HG03139 (cell line): ENCODE measurements around the gene MINDY4.

ENCODE experiments used
- ATAC-seq: cut with Tn5 transposase; IDR thresholded peaks from one replicate; pipeline ENCODE4 v1.9.1; 2021; ENCODE audit not compliant: unreplicated experiment

Gene MINDY4

DNA sequence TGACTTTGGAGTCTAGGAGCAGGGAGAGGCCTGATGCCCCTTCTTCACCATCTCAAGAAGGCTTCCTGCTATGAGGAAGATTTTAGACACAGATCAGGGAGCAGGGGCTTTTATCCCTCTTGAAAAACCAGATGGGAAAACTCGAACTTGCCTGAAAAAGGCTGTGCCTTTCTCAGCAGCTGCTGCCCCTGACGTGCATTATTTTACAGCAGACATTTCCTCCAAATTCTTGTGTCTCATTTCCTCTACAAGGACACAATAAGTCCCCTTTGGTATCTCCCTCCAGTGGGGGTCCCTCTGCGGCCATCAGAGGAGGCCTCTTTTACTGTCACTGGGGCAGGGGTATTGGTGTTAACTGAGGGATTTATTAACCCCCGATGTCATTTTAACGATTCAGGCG is 102.4 kb downstream of the MINDY4 start:
- ATAC-seq: no peak

DNA sequence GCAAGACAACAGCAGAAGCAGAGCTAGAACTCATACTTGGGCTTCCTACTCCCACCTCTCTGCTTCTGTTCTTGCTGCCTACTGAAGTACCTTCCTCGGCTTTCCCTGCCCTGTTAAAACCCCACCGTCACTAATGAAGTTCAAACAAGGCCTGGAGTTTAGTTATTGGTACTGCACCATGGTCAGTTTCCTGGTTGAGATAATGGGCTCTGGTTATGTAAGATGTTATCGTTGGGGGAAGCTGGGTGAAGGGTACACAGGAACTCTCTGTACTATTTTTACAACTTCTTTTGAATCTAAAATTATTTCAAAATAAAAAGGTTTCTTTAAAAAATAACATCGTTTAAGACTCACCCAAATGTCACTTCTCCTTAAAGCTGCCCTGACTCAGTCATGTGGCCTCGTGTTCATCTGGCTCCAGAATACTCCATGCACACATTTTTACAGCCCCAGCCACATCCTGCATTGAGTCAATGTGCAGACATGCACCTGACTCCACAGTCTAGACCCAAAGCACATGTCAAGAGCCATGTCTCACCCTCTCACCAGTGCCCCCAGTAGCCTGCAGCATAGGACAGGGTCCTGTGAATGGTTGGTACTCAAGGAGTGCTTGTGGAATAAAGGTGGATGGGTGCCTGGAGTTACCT is 103.6 kb downstream of the MINDY4 start:
- no peak for ATAC-seq

GRCh38 chr7:30877015-30877769 is 106.0 kb downstream of the MINDY4 start:
- ATAC-seq: no peak

DNA sequence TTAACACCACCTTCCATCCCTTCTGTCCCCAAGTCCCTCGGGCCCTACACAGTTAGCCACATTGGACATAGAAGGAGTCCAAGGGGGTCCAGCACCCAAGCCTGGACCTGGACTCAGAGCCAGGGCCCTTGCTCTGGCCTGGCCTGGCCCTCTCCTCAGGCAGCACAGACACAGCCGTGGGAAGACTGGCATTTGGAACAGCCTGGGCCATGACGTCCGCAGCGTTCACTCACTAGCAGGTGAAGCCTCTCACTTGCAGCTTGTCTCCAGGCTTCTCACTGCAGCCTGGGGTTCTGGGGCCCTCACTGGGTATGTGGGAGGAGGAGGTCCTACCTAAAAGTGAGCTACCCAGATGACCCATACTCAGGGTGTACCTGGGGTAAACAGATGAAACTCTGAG is 106.8 kb downstream of the MINDY4 start:
- no peak for ATAC-seq

GRCh38 chr7:30879139-30880124 is 108.2 kb downstream of the MINDY4 start:
- ATAC-seq: no peak

- no peak for ATAC-seq
These were observed 109.0 kb downstream of the MINDY4 start for GRCh38 chr7:30880125-30880720.

DNA sequence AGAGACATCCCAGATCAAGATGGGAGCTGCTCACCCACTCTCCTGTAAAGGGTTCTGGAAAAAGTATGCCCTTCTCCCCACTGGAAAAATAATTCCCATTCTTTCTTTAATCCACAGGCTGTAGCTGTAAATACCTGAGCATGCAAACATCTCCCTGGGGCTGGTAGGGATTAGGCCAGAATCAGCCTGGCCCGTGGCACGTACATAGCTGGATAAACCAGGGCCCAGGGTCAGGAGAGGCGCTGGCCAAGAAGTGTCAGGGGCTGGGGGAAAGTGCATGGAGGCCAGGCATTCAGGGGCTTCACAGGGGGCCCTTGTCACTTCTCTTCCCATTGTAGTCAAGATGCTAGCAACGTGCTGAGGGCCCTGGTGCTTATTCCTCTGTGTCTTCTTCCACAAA is 109.7 kb downstream of the MINDY4 start:
- no peak for ATAC-seq

DNA sequence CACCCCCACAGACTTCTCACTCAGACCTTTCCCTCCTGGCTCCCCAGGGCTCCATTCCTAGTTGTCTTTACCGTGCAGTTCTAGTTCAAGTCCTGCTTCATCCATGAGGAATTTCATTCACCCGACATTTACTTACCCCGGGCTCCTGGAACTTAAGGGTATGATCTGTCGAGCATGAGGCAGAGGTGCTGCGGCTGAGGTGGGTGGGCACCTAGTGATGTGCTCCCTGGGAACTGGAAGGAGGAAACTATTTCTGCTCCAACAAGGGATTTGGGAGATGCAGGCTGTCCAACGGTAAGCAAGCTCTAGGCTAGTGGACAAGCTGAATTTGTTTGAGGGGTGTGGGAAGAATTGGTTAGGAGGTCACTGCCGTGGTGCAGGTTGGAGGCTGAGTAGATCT is 110.2 kb downstream of the MINDY4 start:
- no peak for ATAC-seq

GRCh38 chr7:30884881-30885280 is 113.7 kb downstream of the MINDY4 start:
- ATAC-seq: no peak

GRCh38 chr7:30886608-30887011 is 115.4 kb downstream of the MINDY4 start:
- ATAC-seq: no peak

- no peak for ATAC-seq
These were observed 116.3 kb downstream of the MINDY4 start for GRCh38 chr7:30887464-30887872.

- no peak for ATAC-seq
These were observed 117.5 kb downstream of the MINDY4 start for GRCh38 chr7:30888747-30889146.

DNA sequence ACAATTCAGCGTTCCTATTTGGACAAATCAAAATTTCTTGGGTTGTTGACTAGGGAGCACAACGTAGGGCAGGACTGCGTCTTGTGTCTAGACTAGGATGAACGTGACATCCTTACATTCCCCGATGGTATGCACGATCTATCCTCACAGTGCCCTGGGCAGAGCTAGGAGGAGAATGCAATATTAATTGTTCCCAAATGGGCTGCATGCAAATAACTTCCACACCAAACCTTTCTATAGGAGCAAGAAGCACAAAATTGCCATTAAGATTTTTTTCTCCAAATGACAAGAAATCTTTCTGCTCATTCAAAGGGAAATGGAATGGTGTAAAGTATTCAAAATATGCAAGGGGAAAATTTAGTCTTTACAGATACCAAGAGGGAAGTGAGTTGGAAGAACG is 119.0 kb downstream of the MINDY4 start:
- ATAC-seq: no peak

GRCh38 chr7:30893357-30893756 is 122.1 kb downstream of the MINDY4 start:
- no peak for ATAC-seq

- no peak for ATAC-seq
These were observed 122.8 kb downstream of the MINDY4 start for GRCh38 chr7:30894009-30894408.

DNA sequence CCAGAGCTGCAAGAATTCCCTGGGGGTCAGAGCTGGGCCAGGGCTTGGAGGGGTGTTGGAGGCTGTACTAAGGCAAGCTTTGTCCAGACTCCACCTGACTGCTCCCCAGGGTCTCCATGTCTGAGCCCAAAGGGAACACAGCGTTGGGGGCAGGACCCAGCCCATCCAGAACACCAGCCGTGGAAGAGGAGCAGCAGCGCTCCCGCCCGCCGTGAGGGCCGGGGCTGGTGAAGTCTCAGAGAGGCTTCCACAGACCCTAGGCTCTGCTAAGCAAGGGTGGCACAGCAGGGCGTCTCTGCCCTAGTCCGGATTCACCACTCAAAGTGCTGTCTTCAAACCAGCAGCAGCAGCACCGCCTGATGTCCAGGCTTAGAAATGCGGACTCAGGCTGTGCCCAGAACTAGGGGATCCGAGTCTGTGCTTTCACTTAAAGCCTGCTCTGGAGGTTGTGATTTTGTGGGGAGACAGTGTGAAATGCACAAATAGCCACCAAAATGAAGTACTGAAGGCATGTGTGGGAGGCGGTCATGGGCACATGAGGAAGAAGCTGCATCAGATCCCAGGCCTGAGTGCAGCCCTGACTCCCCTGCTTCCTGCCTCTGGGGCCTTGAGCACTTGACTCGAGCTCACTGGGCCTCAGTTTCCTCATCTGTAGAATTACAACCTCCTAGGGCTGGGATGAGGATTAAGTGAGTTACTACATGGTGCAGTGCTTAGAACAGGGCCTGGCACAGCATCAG is 123.8 kb downstream of the MINDY4 start:
- no peak for ATAC-seq

GRCh38 chr7:30896036-30896435 is 124.8 kb downstream of the MINDY4 start:
- no peak for ATAC-seq

DNA sequence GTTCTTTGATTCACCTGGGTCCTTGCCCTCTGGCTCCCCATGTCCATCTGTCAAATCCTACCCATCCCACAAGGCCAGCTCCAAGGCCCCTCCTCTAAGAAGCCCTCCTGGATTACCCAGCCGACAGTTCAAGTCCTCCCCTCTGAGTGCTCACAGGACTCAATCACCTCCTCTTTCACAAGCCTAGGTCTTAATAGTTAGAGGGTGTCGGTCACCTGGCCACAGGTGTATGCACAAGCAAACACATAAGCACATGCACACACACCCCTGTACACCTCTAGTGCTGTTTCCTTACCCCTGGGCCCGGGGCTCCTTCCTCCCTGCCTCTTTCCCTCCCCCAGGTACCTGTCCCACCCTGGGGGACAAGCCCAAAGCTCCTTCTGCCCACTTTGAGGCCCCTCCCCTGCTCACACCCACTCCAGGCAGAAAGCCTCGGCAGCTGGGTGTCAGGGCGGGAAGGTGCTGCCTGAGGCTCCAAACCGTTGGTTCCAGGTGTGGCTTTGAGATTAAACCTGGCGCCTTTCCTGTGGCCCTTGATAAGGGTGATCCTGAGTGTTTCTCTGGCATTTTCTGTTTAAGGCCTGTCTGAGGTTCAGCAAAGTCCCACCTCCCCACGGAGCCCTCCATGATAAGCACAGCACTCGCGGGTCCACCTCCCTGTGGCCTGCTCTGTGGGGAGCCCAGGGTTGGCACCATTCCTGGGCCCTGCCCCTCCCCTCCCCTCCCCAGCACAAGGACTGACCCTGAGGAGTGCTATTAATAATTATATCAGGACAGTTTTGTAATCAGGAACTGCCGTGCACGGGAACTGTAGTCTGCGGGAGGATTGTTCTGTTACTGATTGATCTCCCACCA is 125.8 kb downstream of the MINDY4 start:
- ATAC-seq: no peak

- ATAC-seq: no peak
These were observed 126.6 kb downstream of the MINDY4 start for GRCh38 chr7:30897770-30898169.

DNA sequence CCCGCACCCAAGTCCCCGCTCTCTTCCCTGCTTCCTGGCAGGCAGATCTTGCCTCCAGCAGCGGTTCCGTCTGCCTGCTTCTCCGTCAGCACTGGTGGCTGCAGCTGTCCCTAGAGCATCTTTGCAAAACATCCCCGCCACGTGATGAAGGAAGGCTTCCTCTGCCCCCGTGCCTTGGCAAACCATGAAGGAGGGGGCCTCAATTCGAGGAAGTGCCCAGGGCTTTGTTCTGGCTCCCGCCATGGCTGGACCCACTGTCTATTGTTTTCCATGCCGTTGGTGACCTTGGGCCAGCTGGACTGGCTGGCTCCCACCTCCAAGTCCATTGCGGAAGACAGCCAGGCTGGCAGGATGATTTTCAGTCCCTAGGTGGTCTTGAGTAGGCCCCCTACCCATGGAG is 127.2 kb downstream of the MINDY4 start:
- no peak for ATAC-seq
